ENCODE data around the gene DUSP22.
"Not testable (repeated sequence)": the region's sequence is repeated elsewhere in the genome, so short reads cannot be mapped to it uniquely, and the experiment has no call there.

Gene DUSP22

DNA sequence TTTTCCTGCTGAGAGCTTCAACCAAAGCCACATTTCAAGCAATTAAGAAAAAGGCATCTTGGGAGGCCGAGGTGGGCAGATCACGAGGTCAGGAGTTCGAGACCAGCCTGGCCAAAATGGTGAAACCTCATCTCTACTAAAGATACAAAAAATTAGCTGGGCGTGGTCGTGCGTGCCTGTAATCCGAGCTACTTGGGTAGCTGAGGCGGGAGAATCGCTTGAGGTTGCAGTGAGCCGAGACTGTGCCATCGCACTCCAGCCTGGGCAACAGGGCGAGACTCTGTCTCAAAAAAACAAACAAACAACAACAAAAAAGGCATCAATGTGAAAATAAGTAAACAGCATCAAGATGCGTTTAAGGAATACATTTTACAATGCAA is 85.3 kb downstream of the DUSP22 start:
- not testable (repeated sequence) for DNase-seq (ENCODE audit: low read depth); H3K4me1 ChIP-seq (ENCODE audit: control insufficient read depth, insufficient read depth, low read length); H3K9me3 ChIP-seq (ENCODE audit: control insufficient read depth, low read length); H3K9ac ChIP-seq (ENCODE audit: low read length); H3K36me3 ChIP-seq (ENCODE audit: control insufficient read depth, insufficient read depth, low read length, severe bottlenecking); H3K4me3 ChIP-seq (ENCODE audit: low read length)
- peaks cover 63% of the 10 kb centered on the region for H3K27me3 ChIP-seq (replicated peaks; ENCODE audit: control insufficient read depth, insufficient read depth, low read length)

DNA sequence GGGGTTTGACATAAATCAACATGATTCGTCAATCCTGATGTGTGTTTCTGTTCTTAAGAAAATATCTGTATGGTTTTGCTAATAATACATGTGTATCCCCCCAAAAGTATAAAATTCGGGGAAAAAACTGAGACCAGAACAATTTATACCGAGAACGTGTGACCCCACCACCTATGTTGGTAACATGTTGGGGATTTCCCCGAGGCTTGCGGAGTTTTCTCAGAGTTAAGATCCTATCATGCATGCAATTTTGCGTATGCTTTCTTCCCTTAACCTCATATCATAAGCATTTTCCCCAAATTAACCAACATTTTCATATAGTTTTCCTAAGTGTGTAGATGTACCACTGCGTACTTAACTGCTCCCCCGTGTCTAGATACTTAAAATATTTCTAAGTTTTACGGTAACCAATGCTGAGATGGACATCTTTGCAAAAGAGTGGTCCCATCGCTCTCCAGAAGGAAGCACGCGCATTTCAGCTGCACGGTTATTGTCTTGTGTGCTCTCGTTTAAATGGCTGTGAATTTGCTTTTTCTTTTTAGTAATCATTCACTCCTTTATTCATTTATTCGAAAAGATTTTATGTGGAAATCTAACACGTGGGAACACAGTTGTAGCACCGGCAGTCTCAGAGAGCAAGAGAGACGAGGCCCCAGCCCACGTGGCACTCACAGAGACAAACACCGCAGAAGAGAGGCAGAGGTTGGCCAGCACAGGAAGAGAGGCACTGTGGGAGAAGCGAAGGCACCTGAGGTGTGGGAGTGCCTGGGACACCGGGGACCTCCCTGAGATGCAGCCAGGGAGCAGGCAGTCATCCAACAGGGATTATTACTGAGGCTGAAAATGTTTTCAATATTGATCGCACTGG is 86.0 kb downstream of the DUSP22 start:
- no peaks in the 10 kb centered on the region for H3K4me1 ChIP-seq (ENCODE audit: control insufficient read depth, insufficient read depth, low read length)
- no peak overlapping the region for H3K4me3 ChIP-seq (ENCODE audit: low read length)
- no peak overlapping the region for H3K9ac ChIP-seq (ENCODE audit: low read length)
- H3K9me3 ChIP-seq (ENCODE audit: control insufficient read depth, low read length): no peaks in the 10 kb centered on the region
- no peaks in the 10 kb centered on the region for H3K36me3 ChIP-seq (ENCODE audit: control insufficient read depth, insufficient read depth, low read length, severe bottlenecking)
- peaks cover 56% of the 10 kb centered on the region for H3K27me3 ChIP-seq (replicated peaks; ENCODE audit: control insufficient read depth, insufficient read depth, low read length)
- DNase-seq (ENCODE audit: low read depth): no peak

DNA sequence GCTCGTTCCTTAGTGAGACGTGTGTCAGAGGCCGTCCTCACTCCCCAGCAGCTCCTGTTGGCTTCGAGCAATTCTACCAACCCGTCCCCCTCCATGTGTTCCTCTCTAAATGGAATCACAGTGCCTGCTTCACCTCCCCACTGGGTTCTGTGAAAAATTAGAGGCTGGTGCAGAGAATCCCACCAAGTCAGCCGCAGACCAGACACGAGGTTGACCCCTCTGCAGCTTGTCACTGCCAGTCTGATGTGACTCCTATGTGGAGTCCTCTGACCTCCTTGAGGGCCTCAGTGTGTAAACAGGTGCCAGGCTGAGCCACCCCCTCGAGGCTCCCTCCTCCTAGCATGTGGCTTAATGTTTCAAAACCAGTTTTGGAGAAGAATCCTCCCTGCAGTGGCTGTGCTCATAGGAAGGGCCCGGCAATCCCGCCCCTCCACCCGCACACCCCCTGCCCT is 86.7 kb downstream of the DUSP22 start:
- Histone ChIP-seq H3K9me3 (ENCODE audit: control insufficient read depth, low read length) (no peaks in the 10 kb centered on the region), H3K4me1 (ENCODE audit: control insufficient read depth, insufficient read depth, low read length) (no peaks in the 10 kb centered on the region), H3K4me3 (ENCODE audit: low read length) (no peak overlapping the region), H3K36me3 (ENCODE audit: control insufficient read depth, insufficient read depth, low read length, severe bottlenecking) (no peaks in the 10 kb centered on the region), H3K9ac (ENCODE audit: low read length) (no peak overlapping the region), H3K27me3 (replicated peaks; ENCODE audit: control insufficient read depth, insufficient read depth, low read length) (peaks cover 50% of the 10 kb centered on the region)
- no peak for DNase-seq (ENCODE audit: low read depth)

DNA sequence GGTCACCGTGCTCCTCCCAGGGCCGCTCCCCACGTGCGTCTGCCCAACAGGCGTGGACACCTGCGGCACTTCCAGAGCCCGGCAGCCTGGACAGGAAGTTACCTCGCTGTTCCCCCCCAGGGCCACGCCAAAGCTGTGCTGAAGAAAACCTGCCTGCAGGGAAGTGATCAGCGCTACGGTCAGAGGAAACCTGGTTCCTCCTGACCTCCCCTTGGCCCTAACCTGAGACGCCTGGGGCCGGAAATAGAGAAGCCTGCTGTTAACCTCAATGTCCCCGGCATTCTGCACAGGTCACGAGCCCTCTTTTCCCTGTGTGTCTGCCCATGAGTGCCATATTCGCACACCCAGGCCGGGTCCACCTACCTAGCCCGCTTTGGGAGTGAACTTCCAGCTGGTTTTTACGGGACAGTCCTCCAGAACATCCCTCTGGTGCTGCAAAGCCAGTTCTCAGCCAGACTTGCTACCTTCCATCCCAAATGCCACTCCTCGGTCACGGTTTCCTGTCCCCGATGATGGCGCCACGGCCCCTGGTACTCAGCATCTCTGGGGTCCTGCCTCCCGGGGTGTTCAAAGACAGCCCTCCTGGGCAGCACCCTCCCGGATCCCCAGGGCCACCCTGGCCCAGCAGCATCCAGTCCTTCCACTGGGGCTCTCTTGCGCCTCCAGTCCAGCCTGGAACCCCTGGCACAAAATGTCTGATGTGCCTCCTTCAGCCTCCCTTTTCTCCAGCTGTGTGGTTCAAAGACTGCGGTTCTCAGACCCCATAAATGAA is 87.3 kb downstream of the DUSP22 start:
- H3K36me3 ChIP-seq (ENCODE audit: control insufficient read depth, insufficient read depth, low read length, severe bottlenecking): no peaks in the 10 kb centered on the region
- no peak overlapping the region for H3K9ac ChIP-seq (ENCODE audit: low read length)
- peaks cover 47% of the 10 kb centered on the region for H3K27me3 ChIP-seq (replicated peaks; ENCODE audit: control insufficient read depth, insufficient read depth, low read length)
- no peak for DNase-seq (ENCODE audit: low read depth)
- no peak overlapping the region for H3K4me3 ChIP-seq (ENCODE audit: low read length)
- H3K9me3 ChIP-seq (ENCODE audit: control insufficient read depth, low read length): no peaks in the 10 kb centered on the region
- H3K4me1 ChIP-seq (ENCODE audit: control insufficient read depth, insufficient read depth, low read length): no peaks in the 10 kb centered on the region

DNA sequence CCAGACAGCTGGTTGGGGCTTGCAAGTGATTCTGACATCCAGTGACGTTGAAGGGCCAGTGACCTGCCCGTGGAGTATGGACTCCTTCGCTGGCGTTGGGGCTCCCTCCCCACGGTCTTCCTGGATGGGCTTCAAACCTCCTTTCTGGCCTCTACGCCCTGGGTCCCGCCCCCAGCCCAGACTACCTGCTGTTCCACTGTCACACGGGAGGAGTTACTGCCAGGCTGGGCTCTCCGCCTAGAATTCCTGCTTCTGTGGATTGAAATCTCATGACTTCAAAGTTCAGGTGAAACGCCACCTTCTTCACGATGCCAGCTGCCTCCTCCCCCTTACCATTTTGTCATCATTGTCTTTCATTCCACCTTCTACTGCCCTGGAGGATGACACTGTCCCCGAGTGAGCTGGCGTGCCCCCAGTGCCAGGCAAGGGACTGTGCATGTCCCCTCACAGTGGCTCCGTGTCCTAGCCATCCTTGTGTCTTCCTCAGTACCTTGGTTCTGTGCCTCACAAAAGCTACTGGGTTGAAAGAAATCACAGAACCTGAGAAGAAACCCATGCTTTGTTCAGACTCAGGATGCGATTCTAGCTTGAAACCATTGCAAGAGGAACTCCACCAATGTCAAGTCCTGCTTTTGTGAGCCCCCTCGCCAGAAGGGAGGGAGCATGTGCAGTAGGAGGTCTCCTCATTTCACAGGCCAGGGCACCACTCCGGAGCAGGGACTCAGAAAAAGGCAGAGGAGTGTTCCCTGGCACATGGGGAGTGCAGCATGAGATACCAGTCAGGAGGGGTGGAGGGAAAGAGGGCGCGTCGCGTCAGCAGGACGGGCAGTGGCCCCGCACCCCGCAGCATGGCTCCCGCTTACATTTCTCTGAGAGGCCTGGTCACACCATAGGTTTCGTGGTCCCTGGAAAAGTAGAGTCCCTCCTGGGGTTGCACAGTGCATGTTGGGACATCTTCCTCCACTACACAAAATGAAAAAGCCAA is 88.2 kb downstream of the DUSP22 start:
- Histone ChIP-seq H3K9me3 (ENCODE audit: control insufficient read depth, low read length) (no peaks in the 10 kb centered on the region), H3K27me3 (replicated peaks; ENCODE audit: control insufficient read depth, insufficient read depth, low read length) (peaks cover 44% of the 10 kb centered on the region), H3K4me1 (ENCODE audit: control insufficient read depth, insufficient read depth, low read length) (no peaks in the 10 kb centered on the region), H3K36me3 (ENCODE audit: control insufficient read depth, insufficient read depth, low read length, severe bottlenecking) (no peaks in the 10 kb centered on the region), H3K4me3 (ENCODE audit: low read length) (no peak overlapping the region), H3K9ac (ENCODE audit: low read length) (no peak overlapping the region)
- no peak for DNase-seq (ENCODE audit: low read depth)

DNA sequence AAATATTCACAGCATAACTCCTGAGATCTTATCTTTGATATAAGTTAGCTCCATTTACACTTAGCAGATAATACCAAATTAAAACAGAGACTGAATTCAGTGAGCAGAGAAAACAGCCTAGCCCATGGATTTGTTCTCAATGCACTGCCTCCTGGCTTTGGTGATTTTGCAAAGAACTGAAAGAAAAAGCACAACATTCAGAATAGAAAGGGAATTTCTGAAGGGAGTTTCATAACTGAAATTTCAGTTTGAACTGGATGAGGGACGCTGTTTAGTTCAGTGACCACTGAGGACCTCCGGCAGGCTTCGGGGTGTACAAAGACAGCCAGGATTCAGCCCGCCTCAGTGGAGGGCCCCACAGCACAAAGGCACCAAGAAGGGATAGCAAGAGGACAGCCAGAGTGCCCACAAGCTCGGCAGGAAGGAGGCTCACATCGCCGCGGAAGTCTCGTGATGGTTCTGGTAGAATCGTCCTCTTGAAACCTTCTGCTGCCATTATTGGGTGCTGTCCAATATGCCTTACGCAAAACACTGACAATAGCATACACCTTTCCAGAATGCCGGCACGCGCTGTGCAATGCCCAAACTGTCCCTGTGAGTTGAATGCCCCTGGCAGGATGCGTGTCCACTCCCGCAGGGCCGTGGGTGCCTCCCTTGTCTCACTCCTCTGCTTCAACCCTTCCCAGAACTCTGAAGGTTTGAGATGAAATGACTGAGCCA is 89.6 kb downstream of the DUSP22 start:
- Histone ChIP-seq H3K4me3 (ENCODE audit: low read length) (no peak overlapping the region), H3K36me3 (ENCODE audit: control insufficient read depth, insufficient read depth, low read length, severe bottlenecking) (no peaks in the 10 kb centered on the region), H3K9ac (ENCODE audit: low read length) (no peak overlapping the region), H3K9me3 (ENCODE audit: control insufficient read depth, low read length) (no peaks in the 10 kb centered on the region), H3K4me1 (ENCODE audit: control insufficient read depth, insufficient read depth, low read length) (peaks cover 2% of the 10 kb centered on the region), H3K27me3 (replicated peaks; ENCODE audit: control insufficient read depth, insufficient read depth, low read length) (peaks cover 44% of the 10 kb centered on the region)
- DNase-seq (ENCODE audit: low read depth): no peak

DNA sequence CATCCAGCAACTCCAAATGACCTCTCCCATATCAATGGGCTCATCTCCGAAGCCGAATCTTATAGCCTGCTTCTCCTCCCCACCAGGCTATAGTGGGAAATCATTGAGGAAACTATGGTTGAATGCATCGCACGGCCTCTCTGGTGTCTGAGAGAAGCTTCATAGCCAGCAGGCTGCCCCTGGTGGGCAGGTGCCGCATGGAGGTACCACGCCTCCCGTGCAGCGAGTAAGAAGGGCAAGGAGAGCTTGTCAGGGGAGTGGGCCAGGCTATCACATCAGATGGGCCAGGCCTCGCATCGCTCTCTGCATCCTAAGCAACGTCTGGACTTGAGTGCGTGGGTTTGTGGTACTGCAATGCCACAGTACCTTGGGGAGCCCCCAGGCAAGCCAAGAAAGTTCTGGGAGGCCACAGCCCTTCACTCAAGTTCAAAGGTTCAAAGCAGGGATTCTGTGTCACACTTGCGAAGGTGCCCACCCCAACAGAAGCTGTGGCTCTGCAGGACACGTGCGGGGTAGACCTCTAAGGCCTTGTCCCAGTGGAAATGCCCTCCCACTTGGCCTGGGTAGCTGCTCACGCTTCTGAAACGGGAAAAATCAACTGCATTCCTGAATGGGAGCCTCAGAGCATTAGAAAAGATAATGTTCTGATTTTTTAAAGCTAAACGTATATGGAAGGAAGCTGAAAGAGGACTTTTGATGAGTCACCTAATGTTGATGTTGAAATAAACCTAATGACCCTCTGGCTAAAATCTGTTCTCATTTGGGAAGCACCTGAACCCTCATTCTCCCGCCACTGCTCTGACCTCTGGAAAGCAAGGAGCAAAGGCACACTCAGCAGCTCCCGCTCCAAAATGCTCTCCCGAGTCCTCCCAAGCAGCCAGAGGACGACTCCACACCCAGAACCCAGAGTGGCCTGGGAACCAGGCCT is 90.9 kb downstream of the DUSP22 start:
- Histone ChIP-seq H3K36me3 (ENCODE audit: control insufficient read depth, insufficient read depth, low read length, severe bottlenecking) (no peaks in the 10 kb centered on the region), H3K9ac (ENCODE audit: low read length) (no peak overlapping the region), H3K27me3 (replicated peaks; ENCODE audit: control insufficient read depth, insufficient read depth, low read length) (peaks cover 41% of the 10 kb centered on the region), H3K4me3 (ENCODE audit: low read length) (no peak overlapping the region), H3K4me1 (ENCODE audit: control insufficient read depth, insufficient read depth, low read length) (peaks cover 14% of the 10 kb centered on the region), H3K9me3 (ENCODE audit: control insufficient read depth, low read length) (no peaks in the 10 kb centered on the region)
- DNase-seq (ENCODE audit: low read depth): no peak

DNA sequence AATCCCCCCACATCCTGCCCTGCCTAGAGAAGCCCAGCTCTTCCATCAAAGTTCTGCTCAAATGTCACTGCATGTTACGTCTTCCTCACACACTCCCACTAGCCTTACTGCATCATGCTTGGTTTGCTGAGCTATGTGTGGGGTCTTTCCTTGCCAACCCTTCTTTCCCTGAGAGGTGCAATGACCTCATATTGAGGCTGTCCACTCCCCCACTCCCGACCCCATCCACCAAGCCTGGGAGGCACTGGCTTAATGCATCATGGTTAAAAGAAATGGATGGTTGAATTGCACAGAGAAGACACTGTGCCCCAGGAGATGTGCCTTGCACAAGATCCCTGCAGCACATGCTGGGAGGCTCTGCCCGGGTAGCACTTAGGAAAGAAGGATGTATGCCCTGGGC is 91.6 kb downstream of the DUSP22 start:
- H3K4me1 ChIP-seq (ENCODE audit: control insufficient read depth, insufficient read depth, low read length): peaks cover 21% of the 10 kb centered on the region
- no peak overlapping the region for H3K9ac ChIP-seq (ENCODE audit: low read length)
- peaks cover 34% of the 10 kb centered on the region for H3K27me3 ChIP-seq (replicated peaks; ENCODE audit: control insufficient read depth, insufficient read depth, low read length)
- no peaks in the 10 kb centered on the region for H3K36me3 ChIP-seq (ENCODE audit: control insufficient read depth, insufficient read depth, low read length, severe bottlenecking)
- no peaks in the 10 kb centered on the region for H3K9me3 ChIP-seq (ENCODE audit: control insufficient read depth, low read length)
- DNase-seq (ENCODE audit: low read depth): no peak
- no peak overlapping the region for H3K4me3 ChIP-seq (ENCODE audit: low read length)

DNA sequence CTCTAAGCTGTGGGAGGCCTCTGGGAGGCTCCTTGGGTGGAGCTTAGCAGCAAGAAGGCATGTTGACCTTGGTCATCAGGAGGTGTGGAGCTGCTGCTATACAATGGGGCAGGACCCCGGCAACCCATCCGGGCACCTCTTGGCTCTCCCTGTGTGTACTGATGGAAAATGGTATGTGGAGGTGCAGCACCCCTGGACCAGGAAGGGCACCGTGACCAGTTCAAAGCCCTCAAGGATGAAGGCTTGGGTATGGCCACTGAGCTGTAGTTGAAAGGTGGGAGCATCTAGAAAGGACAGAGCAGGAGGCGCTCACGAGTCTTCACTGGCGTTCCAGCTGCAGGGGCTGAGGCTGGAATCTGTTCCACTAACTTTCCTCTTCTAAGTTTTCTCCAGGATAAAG is 92.6 kb downstream of the DUSP22 start:
- Histone ChIP-seq H3K36me3 (ENCODE audit: control insufficient read depth, insufficient read depth, low read length, severe bottlenecking) (no peaks in the 10 kb centered on the region), H3K9me3 (ENCODE audit: control insufficient read depth, low read length) (no peaks in the 10 kb centered on the region), H3K9ac (ENCODE audit: low read length) (no peak overlapping the region), H3K27me3 (replicated peaks; ENCODE audit: control insufficient read depth, insufficient read depth, low read length) (peaks cover 28% of the 10 kb centered on the region), H3K4me3 (ENCODE audit: low read length) (no peak overlapping the region), H3K4me1 (ENCODE audit: control insufficient read depth, insufficient read depth, low read length) (peaks cover 23% of the 10 kb centered on the region)
- DNase-seq (ENCODE audit: low read depth): no peak

DNA sequence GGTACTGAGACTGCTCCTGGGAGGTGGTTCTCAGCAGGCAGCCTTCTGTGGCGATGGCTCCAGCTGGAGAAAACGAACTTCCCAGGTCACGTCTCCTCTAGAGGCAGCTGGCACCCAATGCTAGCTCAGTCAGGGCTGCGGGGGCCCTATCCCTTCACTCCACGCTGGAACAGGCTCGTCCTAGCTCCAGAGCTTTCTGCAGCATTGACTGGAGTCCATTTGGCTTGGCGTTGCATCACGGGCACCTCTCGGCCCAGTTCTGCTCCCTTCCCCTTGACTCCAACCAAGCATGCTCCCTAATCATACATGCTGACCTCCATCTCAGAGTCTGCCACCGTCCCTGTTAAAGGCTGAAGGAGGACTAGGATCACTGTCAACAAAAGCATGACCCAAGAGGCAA is 93.3 kb downstream of the DUSP22 start:
- H3K9me3 ChIP-seq (ENCODE audit: control insufficient read depth, low read length): no peaks in the 10 kb centered on the region
- H3K36me3 ChIP-seq (ENCODE audit: control insufficient read depth, insufficient read depth, low read length, severe bottlenecking): no peaks in the 10 kb centered on the region
- peaks cover 26% of the 10 kb centered on the region for H3K27me3 ChIP-seq (replicated peaks; ENCODE audit: control insufficient read depth, insufficient read depth, low read length)
- no peak overlapping the region for H3K9ac ChIP-seq (ENCODE audit: low read length)
- DNase-seq (ENCODE audit: low read depth): no peak
- no peak overlapping the region for H3K4me3 ChIP-seq (ENCODE audit: low read length)
- peaks cover 23% of the 10 kb centered on the region for H3K4me1 ChIP-seq (ENCODE audit: control insufficient read depth, insufficient read depth, low read length)

Measured in adipocyte (in vitro differentiated cells).